GM13976 (cell line): ENCODE results near the gene MST1.

Experiments used
- DNase-seq: peaks from one replicate; pipeline ENCODE4 v3.0.0; 2012; ENCODE audit warnings: low spot score
- in situ Hi-C: fragments of 300-500 bp; cut with MboI; formaldehyde crosslinking; loops from one replicate; pipeline ENCODE4 v1.12.0; 2022; ENCODE audit warnings: low sequenced_read_pairs, mixed read lengths, inconsistent platforms; ENCODE audit not compliant: unreplicated experiment
- TF ChIP-seq, protein P1 (sequence below): IDR thresholded peaks from 2 replicates; pipeline ENCODE4 v1.5.1; 2012; ENCODE audit warnings: borderline replicate concordance, mild to moderate bottlenecking; ENCODE audit not compliant: insufficient read depth; ENCODE audit errors: extremely low read depth, missing control alignments, control extremely low read depth

Gene MST1

DNA sequence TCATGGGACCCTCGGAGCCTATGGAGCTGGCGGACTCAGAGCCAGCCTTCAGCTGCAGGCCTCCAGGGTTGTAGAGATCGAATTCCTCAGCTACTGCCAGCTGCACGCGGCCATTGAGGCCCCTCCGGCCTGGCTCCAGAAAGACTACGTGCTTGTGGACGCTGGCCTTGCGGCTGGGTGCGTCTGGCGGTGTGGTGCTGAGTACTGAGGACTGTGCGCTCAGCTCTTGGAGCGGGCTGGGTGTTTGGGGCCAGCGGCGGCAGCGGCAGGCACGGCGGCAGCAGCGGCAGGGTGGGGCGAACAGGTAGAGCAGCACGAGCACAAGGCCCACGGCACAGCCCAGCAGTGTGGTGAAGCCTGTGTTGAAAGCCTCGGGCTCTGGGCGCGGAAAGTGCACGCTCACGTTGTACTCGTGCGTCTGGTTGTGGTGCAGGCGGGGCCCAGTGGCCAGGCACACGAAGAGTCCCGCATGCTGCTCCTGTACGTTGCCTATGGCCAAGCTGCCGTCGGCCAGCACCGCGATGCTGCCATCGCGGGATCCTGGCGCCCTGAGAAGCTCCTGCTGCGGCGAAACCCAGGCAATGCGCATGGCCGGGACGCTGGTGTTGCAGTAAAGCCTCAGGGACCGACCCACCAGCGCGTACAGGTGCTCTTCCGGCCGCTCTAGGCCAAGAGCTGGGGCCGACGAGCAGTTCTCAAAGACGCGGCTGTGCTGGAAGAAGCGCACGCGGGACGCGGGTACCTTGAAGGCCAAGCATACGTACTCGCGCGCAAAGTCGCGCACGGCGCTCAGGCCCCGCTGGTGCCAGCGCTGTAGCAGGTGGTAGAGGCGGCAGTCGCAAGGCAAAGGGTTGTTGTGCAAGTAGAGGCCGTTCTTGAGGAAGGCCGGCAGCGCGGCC is 28.9 kb upstream of the MST1 start:
- no peak for DNase-seq
- in situ Hi-C loops, result no loop called here
- TF ChIP-seq, protein P1, sequence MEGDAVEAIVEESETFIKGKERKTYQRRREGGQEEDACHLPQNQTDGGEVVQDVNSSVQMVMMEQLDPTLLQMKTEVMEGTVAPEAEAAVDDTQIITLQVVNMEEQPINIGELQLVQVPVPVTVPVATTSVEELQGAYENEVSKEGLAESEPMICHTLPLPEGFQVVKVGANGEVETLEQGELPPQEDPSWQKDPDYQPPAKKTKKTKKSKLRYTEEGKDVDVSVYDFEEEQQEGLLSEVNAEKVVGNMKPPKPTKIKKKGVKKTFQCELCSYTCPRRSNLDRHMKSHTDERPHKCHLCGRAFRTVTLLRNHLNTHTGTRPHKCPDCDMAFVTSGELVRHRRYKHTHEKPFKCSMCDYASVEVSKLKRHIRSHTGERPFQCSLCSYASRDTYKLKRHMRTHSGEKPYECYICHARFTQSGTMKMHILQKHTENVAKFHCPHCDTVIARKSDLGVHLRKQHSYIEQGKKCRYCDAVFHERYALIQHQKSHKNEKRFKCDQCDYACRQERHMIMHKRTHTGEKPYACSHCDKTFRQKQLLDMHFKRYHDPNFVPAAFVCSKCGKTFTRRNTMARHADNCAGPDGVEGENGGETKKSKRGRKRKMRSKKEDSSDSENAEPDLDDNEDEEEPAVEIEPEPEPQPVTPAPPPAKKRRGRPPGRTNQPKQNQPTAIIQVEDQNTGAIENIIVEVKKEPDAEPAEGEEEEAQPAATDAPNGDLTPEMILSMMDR, result no peak

DNA sequence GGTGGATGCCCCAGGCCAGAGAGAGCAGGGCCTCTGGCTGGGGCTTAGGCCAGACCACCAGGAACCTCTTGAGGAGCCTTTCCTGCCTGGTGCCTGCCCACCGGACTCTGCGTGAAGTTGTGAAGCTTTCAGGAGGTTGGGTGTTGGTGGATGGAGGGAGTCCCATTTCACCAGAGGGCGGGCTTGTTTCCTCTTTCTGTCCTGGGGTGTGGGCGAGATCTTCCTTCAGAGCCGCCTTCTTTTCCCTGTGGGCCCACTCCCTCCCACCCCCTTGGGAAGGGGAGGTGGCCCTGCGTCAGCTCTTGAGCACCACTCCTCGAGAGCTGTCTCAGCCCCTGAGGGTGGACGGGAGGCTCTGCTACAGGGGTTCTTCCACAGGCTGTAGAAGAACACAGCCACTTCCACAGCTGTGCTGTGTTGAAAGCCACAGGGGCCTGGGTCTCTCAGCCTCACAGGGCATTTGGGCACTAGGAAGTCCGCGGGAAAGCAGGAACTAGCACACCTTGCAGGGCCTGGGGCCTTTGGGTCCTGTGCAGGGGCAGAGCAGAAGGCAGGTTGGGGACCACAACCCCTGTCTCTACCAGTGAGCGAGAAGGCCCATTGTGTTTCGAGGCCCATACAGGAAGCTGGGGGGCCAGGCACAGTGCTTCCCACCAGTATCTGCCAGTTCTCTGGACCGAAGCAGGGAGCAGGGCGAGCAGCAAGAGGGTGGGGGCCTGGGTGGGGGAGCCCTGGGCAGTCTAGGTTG is 28.1 kb upstream of the MST1 start:
- TF ChIP-seq, protein P1, result no peak
- in situ Hi-C loops, result no loop called here
- DNase-seq, result no peak

DNA sequence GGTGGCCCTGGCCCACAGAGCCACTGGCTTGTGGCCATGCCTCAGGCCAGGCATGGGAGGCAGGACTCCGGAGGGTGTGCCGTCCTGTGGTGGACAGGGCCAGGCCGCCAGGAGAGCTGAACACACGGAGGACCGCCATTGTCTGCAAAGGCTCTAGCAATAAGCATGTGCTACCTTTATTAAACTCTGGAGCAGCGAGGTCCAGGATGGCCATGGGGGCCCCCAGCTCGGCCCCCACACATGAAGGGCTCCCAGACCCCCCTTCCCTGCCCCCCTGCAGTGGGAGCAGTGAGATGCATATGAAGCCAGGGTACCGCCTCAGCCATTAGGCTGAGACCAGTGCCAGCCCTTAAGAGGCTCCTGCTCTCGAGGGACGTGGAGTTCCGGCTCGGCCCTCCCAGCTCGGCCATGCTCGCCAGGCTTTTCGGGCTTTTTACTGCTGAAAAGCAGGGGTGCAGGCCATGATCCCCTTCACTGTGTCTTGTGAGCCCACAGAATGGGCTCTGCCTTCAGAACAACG is 27.5 kb upstream of the MST1 start:
- in situ Hi-C loops, result no loop called here
- no peak for DNase-seq
- TF ChIP-seq, protein P1, result no peak

DNA sequence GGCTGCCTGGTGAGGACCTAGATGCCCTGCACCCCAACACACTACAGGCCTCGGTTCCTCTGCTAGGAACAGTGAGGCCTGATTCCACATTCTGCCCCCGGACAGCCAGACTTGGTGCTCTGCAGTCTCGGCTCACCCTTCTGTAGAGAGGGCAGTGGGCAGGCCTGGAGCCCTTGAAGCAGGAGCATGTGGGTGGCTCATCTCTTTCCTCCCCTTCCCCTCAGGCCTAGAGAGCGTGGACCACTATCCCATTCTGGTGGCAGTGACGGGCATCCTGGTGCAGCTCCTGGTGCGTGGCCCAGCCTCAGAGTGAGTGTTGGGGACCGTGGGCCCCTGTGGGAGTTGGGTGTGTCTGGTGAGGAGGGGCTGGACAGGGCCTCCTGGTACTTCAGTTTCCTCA is 26.9 kb upstream of the MST1 start:
- no peak for DNase-seq
- TF ChIP-seq, protein P1, result no peak
- in situ Hi-C loops, result no loop called here

DNA sequence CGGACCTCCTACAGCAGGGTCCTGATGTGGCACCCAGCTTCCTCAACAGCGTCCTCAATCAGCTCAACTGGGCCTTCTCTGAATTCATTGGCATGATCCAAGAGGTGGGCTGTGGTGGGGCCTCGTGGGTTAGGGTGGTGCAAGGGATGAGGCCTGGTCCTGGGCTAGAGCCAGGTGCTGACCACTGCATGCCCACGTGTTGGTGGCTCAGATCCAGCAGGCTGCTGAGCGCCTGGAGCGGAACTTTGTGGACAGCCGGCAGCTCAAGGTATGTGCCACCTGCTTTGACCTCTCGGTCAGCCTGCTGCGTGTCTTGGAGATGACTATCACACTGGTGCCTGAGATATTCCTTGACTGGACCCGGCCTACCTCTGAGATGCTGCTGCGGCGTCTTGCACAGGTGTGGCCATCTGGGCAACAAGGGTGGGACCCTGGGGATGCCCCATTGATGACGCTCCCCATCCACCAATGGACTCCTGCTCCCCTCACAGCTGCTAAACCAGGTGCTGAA is 26.4 kb upstream of the MST1 start:
- DNase-seq, result no peak
- TF ChIP-seq, protein P1, result no peak
- in situ Hi-C loops, result no loop called here

DNA sequence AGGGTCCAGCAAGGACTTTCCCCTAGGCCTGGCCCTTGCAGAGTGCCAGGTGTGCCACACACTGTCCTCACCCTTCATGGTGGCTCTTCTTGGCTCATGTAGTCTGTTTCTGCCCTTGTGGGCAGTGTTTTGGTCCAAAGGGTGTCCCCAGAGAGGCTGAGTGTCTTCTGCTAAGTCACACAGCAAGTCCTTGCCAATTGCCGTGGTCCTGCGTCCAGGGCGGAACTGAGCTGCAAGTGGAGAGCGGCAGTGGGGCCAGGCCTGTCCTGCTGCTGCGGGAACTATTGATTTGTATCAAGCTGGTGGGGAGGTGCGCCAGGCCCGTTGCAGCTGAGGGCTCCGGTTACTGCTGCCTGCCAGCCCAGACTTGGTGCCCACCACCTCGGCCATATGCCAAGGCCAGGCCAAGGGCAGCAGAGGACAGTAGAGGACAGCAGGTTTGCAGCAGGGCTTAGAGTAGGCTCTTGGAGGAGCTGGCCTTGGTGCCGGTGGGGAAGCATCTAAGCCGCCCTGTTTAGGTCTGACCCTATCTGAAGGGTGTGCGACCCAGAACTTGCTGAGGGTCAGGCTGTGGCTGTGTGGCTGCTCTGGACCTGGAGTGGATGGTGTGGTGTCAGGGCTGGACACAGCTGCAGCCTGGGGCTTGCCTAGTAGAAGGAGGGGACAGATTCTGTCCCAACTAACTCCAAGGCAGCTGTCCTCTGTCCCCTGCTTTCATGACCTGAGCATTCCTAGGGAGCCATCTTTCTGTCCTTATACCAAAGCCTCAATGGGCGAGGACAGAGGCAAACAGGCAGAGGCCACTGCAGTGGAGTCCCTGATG is 25.7 kb upstream of the MST1 start:
- TF ChIP-seq, protein P1, result no peak
- in situ Hi-C loops, result no loop called here
- no peak for DNase-seq
